HG03103 (cell line): ENCODE results near the gene NUP62.
"Not testable (repeated sequence)": the region's sequence is repeated elsewhere in the genome, so short reads cannot be mapped to it uniquely, and the experiment has no call there.

Experiments used
- ATAC-seq: cut with Tn5 transposase; IDR thresholded peaks from one replicate; pipeline ENCODE4 v1.9.1; 2021; ENCODE audit warnings: low read depth; ENCODE audit not compliant: unreplicated experiment

NUP62 gene

GRCh38 chr19:49929121-49929610 lies at the start of gene NUP62, which contains the start of gene ATF5:
Gene NUP62, minus strand, starts transcription at chr19:49929504. Its CDS starts 19,697 bp downstream, at chr19:49909807.
Gene ATF5, plus strand, starts transcription at chr19:49929205. Its CDS starts 1,646 bp downstream, at chr19:49930851.
- ATAC-seq: peak; percentile 22

- no peak for ATAC-seq
Observed at GRCh38 chr19:49978324-49978723, 49.0 kb upstream of the NUP62 start.

GRCh38 chr19:49977881-49978280 lies 48.6 kb upstream of the NUP62 start:
- no peak for ATAC-seq

GRCh38 chr19:49977076-49977475 lies 47.8 kb upstream of the NUP62 start:
- no peak for ATAC-seq

GRCh38 chr19:49976496-49976895 lies 47.2 kb upstream of the NUP62 start:
- ATAC-seq: no peak

- ATAC-seq: no peak
Observed at GRCh38 chr19:49975051-49975450, 45.7 kb upstream of the NUP62 start.

GRCh38 chr19:49973987-49974386 lies 44.7 kb upstream of the NUP62 start:
- no peak for ATAC-seq

GRCh38 chr19:49972841-49973240 lies 43.5 kb upstream of the NUP62 start:
- ATAC-seq: no peak

- ATAC-seq: no peak
Observed at GRCh38 chr19:49971991-49972411, 42.7 kb upstream of the NUP62 start.

- not testable (repeated sequence) for ATAC-seq
Observed at GRCh38 chr19:49969355-49969754, 40.1 kb upstream of the NUP62 start.

- ATAC-seq: no peak
Observed at GRCh38 chr19:49968279-49968922, 39.1 kb upstream of the NUP62 start.

GRCh38 chr19:49960980-49961379 lies 31.7 kb upstream of the NUP62 start, which contains the start of gene SIGLEC11:
Gene SIGLEC11, minus strand, starts transcription at chr19:49961172. Its CDS starts 91 bp downstream, at chr19:49961081.
- ATAC-seq: not testable (repeated sequence)

- not testable (repeated sequence) for ATAC-seq
Observed at GRCh38 chr19:49959892-49960291, 30.6 kb upstream of the NUP62 start.

GRCh38 chr19:49958596-49958995 lies 29.3 kb upstream of the NUP62 start:
- ATAC-seq: not testable (repeated sequence)

- ATAC-seq: not testable (repeated sequence)
Observed at GRCh38 chr19:49958144-49958543, 28.8 kb upstream of the NUP62 start.

- ATAC-seq: no peak
Observed at GRCh38 chr19:49957262-49957915, 28.1 kb upstream of the NUP62 start.

GRCh38 chr19:49956115-49956495 lies 26.8 kb upstream of the NUP62 start:
- no peak for ATAC-seq

- ATAC-seq: no peak
Observed at GRCh38 chr19:49954933-49955332, 25.6 kb upstream of the NUP62 start.

GRCh38 chr19:49954092-49954829 lies 25.0 kb upstream of the NUP62 start:
- ATAC-seq: no peak

GRCh38 chr19:49953416-49953815 lies 24.1 kb upstream of the NUP62 start:
- no peak for ATAC-seq

- ATAC-seq: no peak
Observed at GRCh38 chr19:49952906-49953305, 23.6 kb upstream of the NUP62 start.
